ENCODE data around the gene CYBB.

The CYBB gene

GRCh38 chrX:37786624-37787422, 7.0 kb downstream of the CYBB start:
- DNase-seq: no peak

GRCh38 chrX:37787423-37787869, 7.6 kb downstream of the CYBB start:
- no peak for DNase-seq

GRCh38 chrX:37796310-37796709, 16.5 kb downstream of the CYBB start:
- DNase-seq: no peak

DNA sequence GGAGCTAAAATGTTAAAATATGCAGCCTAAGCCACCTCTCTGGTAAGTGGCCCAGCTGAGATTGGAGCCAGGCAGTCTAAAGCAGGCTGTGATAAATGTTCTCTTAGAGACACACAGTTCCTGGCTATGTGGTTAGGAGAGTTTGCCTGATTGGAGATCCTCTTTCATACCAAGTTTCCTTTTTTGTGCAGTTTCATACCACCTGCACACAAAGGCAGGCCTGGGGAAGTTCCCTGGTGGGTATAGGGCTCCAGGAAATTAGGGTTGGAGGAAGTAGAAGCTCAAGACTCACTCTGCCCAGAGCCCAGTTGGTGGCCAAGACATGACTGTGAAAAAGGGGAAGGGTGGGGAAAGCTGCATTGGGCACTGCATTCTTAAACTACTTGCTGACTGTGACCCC, 16.9 kb downstream of the CYBB start:
- DNase-seq: no peak

GRCh38 chrX:37799936-37800335, 20.1 kb downstream of the CYBB start:
- DNase-seq: no peak

DNA sequence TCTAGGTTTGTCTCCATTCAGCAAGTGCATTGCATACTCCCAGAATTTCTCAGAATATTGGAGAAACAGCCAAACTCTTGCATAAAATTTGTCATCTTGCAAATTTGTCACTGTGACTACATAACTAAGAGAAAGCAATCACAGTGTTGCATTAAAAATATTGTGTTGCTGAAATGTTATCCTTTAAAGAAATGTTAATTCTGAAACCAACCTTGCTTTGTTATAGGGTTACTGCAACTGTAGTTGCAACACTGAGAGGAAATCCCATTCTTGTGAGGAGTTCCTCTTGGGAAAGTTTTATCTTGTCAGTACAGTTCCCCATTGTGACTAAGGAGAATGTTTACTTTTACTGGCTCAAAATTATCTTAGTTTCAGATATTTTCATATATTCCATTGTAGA, 20.9 kb downstream of the CYBB start:
- no peak for DNase-seq

- DNase-seq: no peak
These were observed 22.2 kb downstream of the CYBB start for GRCh38 chrX:37802028-37802427.

DNA sequence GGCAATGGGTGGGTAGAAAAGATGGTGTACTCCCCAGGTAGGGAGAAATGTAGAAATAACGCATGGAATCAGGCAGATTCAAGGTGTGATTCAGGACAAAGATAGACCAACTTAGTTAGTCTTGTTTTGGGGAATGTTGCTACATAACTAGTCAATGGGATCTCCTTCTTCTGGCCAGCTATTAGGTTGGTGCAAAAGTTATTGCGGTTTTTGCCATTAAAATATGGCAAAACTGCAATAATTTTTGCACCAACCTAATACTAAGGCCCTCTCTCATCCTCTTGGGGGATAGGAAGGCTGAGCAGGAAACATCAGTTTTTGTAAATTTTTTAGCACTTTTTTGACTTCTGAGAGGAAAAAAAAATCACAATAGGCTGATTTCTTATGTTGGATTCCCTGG, 23.2 kb downstream of the CYBB start:
- DNase-seq: no peak

- DNase-seq: no peak
These were observed 30.1 kb downstream of the CYBB start for GRCh38 chrX:37809970-37810369.

GRCh38 chrX:37812110-37812509, 32.3 kb downstream of the CYBB start:
- DNase-seq: no peak

DNA sequence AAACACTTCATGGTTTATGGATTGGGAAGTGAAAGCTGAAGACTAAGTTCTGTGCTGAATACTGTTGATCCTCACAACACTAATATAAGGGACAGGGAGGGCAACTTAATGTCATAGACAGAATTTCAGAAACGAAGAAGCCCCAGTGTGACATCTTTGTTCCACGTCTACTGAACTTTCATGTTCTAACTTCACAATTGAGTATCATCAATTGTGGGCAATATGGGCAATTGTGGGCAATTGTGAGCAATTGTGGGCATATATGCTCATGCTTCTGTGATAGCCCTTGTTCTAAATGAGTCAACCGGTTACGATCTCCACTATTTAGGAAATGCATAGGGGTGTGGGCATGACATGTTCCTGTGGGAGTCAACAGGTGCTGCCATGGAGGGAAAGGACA, 33.7 kb downstream of the CYBB start:
- no peak for DNase-seq

DNA sequence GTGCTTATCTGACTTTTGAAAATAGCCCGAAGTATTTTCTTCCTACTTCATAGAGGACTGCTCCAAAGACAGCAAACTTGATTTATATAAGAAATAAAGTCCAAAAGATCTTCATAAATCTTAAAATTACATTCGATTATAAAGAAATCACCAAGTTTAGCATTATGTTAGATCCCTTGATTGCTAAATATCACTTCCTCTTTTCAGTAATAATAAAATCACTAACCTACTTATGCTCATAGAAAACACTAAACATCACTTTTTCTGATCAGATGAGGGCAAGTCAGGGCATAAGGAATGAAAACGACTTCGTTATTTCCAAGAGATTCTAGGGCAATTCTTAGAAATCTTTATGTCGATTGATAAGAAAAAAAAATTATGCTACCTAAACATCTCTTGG, 35.5 kb downstream of the CYBB start:
- DNase-seq: no peak

DNA sequence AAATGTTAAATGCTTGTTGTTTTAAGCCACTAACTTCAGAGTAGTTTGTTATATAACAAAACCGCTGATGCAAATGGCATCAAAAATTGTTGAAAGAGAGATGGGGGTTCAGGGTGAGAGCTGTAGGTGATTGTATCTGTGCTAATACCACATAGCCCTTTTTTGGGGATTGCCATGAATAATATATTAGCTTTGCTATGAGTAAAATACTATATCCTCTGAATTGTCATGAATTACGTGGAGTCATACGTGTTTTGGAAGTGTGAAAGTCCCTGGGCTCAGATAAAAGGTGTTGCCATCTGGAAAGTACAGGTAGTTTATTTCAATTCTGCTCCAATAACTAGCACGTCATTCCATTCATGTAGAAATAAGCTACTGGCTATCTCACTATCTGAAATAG, 36.9 kb downstream of the CYBB start:
- DNase-seq: no peak

DNA sequence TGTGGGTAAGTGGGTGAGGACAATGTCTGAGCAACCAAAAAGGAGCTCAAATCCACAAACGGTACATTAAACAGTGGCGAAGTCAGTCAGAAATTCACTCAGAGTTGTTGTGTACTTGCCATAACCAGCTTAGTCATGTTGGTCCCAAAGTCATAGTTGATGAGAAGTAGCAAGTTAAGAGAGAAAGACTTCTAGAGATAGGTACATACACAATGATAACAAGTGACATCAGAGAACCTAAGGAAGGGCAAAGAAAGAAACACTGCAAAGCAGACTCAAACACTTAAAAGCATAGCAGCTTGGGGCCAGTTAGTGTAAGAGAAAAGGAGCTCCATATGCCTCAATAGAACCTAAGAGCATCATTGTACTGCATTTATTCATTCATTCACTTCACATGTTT, 37.3 kb downstream of the CYBB start:
- DNase-seq: no peak

GRCh38 chrX:37817579-37817978, 37.7 kb downstream of the CYBB start:
- DNase-seq: no peak

GRCh38 chrX:37818031-37818430, 38.2 kb downstream of the CYBB start:
- no peak for DNase-seq

DNA sequence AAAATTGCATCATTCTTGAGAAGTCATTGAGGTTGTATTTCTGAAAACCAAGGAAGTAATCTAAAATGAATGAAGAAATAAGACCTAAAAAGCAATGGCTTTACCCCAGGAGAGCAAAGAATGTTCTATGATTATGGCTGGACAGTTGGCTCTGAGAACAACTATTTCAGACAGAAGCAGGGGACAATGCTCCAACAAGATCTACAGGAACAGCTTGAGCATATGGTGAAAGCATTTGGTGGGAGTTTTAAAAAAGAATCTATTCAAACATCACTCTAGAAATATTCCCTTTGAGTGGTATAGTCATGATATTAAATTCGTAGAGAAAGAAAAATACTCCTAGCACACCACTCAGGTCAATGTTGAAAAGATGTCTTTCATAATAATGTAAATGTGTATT, 40.8 kb downstream of the CYBB start:
- no peak for DNase-seq

DNA sequence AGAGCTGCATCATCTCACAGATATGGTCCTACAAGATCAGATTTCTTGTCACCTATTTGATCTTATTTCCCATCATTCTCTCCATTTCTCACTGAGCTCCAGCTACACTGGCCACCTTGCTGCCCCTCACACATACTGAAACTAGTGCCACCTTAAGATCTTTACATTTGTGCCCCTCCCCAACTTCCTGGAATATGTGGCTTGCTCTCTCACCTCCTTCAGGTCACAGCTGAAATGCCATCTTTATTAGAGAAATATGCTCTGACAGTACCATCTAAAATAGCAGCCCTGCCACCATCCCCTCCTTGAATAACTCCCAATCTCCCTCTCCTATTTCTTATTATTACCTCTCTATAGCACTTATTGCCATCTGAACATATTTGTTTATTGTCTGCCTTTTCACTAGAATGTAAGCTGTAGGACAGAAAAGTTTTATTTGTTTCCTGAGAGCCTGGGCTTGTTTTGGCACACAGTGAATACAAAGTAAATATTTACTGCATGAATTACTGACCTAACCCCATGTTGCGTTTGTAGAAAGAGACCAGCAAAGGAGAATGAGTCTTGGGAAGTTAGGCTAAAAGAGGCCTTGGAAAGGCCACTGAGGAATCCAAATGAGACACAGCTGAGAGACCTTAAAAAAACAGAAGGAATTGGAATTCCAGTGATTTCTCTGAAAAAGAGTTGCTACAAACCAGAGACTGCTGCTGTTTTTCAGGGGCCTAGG, 44.8 kb downstream of the CYBB start:
- no peak for DNase-seq

- DNase-seq: peak; percentile 25 to 38
These were observed 45.5 kb downstream of the CYBB start for GRCh38 chrX:37825215-37825842.

DNA sequence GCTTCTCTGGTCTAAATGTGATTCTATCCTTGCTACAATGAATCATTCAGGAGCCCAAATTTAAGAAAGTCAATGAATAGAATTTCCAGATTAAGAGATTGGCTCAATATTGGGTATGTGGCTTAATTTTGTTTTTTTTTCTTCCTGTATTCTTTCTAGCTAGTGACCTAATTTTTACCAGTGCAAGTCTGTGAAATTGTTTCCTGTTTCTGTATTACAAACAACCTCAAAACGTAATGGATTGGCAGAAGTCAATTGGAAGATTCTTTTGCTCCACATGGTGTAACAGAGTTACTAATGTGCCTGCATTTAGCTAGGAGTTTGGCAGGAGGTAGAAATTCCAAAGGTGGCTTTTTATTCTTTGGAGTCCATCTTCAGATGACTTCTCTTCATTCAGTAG, 49.9 kb downstream of the CYBB start:
- no peak for DNase-seq

- no peak for DNase-seq
These were observed 50.5 kb downstream of the CYBB start for GRCh38 chrX:37830371-37830770.

- no peak for DNase-seq
These were observed 55.1 kb downstream of the CYBB start for GRCh38 chrX:37834937-37835336.

- no peak for DNase-seq
These were observed 61.1 kb downstream of the CYBB start for GRCh38 chrX:37840931-37841330.

GRCh38 chrX:37844622-37845021, 64.8 kb downstream of the CYBB start:
- DNase-seq: no peak

Data from stimulated activated CD4-positive, alpha-beta T cell treated with anti-CD3 and anti-CD28 coated beads, Interleukin-2, amount 100 ng/mL, for 48 hours (primary cell).